Measurements from ENCODE around the gene MUSTN1. TPM values are rescaled to one million over a fixed set of nuclear protein-coding genes. Genes with fewer than 3 reads are reported as not detected.
A peak's percentile ranks its signal among the peaks of the same experiment; 100 is the strongest.

Gene MUSTN1
- total RNA-seq, 1 donor from 2014 or later = 2.4 TPM

DNA sequence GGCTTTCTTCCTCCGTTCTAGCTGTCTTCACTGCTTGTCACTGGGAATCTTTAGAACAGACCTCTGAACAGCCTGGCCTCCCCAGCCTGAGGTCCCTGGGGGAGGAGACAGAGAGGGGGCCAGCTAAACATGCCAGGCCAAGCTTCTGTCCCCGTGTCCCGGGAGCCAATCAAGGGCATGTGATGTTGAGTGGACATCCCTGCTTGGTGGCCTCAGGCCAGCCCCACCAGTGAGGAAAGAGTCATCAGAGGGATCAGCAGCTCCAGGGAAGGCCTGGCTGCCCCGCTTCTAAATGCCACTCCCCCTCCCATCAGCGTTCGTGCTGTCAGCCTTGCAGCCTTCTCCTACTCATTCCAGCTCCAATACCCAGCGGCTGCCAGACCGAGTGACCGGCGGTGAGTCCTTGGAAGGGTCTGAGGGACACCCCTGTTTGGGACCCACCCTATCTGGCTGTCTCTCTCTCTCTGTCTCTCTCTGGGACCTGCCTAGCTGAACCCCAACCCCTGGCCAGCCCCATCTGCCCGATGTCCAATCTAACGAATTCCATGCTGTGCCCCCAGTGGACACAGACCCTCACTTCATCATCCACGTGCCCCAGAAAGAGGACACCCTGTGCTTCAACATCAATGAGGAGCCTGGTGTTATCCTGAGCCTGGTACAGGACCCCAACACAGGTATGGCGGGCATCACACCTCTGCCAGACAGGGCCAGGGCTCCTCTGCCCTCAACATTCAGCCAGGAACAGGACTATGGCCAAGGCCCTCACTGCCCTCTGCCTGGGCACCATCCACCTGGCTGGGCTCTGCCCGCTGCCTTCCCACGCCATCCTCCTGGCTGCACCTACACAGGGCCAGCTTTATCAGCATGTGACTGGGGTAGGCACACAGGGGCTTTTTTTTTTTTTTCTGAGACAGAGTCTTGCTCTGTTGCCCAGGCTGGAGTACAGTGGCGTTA is 46.9 kb downstream of the MUSTN1 start:
- DNase-seq (ENCODE audit: low spot score) = no peak

DNA sequence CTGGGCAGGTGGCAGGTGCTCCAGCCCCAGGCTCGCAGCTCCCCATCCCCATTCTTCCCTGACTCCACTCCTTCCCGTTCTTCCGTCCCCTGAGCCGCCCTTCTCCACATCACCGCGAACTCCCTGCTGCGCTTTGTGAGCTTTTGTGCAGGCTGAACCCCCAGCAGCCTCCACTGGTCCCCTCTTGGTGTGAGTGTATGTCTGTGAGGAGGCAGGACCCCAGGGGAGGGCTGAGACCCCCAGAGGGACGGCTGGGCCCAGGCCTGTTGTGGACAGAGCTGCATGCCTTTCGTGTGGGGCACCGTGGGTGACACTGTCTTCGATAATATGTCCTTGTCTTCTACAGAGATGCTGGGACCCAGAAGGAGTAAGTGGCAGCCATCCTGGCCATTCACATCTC is 47.6 kb downstream of the MUSTN1 start:
- DNase-seq (ENCODE audit: low spot score) = no peak

DNA sequence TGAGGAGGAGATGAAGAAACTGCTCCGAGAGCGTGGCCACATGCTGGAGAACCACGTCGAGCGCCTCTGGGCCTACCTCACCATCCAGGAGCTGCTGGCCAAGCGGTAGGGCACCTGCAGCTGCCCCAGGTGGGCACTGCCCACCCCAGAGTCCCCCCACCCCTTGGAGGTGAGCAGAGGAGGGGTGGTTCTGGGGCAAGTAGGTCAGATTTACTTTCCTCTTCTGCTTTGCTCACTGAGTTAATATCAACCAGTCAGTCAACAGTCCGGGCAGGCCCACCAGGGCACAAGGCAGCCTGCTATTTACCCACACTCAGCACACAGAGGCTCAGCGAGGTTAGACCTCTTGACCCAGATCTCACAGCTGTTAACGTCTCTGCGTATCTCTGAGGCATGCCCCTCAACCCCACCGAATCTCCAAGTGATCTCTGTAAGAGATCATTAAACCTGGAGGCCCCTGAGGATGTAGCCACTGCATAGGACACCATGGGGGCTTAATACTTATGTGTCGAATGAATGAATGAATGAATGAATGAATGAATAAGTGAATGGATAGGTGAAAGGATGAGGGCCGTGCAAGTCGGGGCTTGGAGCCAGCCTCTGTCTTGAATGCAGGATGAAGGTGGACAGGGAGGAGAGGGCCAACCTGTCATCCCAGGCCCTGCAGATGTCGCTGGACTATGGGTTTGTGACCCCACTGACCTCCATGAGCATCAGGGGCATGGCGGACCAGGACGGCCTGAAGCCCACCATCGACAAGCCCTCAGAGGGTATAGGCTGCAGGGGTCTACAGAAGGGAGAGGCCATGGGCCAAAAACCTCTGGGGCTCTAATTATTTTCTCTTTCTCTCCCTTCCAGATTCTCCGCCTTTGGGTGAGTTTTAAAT is 48.2 kb downstream of the MUSTN1 start:
- no peak for DNase-seq (ENCODE audit: low spot score)

DNA sequence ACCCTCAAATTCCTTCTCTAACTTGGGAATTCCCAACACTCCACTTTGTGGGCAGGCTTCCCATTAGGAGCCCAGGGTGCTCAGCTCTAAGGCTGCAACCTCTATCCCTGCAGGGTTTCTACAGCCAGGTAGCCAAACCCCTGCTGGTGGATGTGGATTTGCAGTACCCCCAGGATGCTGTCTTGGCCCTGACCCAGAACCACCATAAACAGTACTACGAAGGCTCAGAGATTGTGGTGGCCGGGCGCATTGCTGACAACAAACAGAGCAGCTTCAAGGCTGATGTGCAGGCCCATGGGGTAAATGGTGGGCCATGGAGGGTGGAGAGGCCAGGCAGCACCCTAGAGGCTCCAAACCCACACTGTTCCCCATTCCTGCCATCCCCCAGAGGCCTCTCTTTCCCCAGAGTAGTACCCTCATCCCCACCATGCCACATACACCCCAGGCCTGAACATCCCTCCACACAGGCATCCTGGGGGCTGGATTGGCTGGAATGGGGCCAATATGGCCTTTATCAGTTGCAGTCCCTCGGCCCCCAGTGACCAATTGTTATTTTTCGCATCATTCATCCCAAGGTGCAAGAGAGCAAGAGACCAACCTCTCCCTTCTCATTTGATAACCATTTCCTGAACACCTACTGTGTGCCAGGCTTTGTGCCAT is 49.8 kb downstream of the MUSTN1 start:
- DNase-seq (ENCODE audit: low spot score) = no peak

DNA sequence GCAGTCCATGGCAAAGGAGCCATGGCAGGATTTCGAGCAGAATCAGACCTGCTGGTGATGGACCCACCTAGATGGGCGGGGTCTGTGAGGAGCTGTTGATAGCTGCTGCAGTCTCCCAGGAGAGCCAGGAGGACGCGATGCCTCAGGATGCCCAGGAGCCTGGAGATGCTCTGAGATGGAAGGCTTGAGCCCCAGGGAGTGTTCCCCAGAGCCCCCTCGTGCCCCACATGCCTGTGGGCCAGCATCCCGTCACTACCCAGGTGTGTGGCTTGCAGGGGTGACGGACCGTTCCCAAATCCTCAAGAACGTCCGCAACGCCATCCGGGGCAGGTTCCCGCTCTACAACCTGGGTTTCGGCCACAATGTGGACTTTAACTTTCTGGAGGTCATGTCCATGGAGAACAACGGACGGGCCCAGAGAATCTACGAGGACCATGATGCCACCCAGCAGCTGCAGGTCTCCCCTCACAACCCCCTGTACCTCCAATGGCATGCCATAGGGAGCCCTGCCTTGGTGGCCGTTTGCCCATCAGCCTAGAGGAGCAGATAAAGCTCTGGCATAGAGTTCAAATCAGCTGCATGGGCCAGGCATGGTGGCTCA is 50.7 kb downstream of the MUSTN1 start:
- peak; percentile 43 for DNase-seq (ENCODE audit: low spot score)

DNA sequence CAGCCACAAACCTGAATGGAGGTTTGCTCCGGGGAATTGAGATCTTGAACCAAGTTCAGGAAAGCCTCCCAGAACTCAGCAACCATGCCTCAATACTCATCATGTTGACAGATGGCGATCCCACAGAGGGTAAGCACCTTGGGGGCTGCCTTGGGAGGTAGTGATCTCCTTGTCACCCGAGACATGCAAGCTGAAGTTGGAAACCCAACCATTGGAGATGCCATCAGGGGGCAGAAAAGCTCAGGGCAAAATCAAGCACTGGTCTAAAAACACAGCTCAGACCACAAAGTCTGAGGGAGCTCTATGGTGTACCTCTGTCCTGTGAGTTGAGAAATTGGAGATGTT is 51.6 kb downstream of the MUSTN1 start:
- DNase-seq (ENCODE audit: low spot score) = no peak

Small RNAs within 50 kb of the gene (microRNA-seq; reads per million reads assigned to microRNA genes)
- gene MIR8064 (ENCODE audit: borderline number of aligned reads) = not detected

Other genes with a start within 250 kb of the MUSTN1 start
- gene PBRM1, start 149.1 kb downstream of the MUSTN1 start, total RNA-seq = 94.0 TPM
- gene GNL3, start 149.0 kb downstream of the MUSTN1 start, total RNA-seq = 113 TPM
- 33.2 TPM for gene GLT8D1, start 129.2 kb downstream of the MUSTN1 start, total RNA-seq
- gene SPCS1, start 128.9 kb downstream of the MUSTN1 start, total RNA-seq = 65.7 TPM
- 18.1 TPM for gene NEK4, start 64.1 kb downstream of the MUSTN1 start, total RNA-seq
- gene ITIH1, start 57.4 kb downstream of the MUSTN1 start, total RNA-seq = not detected
- 0.71 TPM for gene ITIH3, start 40.2 kb downstream of the MUSTN1 start, total RNA-seq
- gene ITIH4, start 4.3 kb downstream of the MUSTN1 start, total RNA-seq = 4.3 TPM
- gene STIMATE, start 62.5 kb upstream of the MUSTN1 start, total RNA-seq = 20.8 TPM
- gene SFMBT1, start 211.1 kb upstream of the MUSTN1 start, total RNA-seq = 8.9 TPM

Data from mesenteric fat pad (tissue), 1 donor.